ENCODE measurements around the gene PHKA1.
"Not testable (repeated sequence)": the region's sequence is repeated elsewhere in the genome, so short reads cannot be mapped to it uniquely, and the experiment has no call there.

The PHKA1 gene

DNA sequence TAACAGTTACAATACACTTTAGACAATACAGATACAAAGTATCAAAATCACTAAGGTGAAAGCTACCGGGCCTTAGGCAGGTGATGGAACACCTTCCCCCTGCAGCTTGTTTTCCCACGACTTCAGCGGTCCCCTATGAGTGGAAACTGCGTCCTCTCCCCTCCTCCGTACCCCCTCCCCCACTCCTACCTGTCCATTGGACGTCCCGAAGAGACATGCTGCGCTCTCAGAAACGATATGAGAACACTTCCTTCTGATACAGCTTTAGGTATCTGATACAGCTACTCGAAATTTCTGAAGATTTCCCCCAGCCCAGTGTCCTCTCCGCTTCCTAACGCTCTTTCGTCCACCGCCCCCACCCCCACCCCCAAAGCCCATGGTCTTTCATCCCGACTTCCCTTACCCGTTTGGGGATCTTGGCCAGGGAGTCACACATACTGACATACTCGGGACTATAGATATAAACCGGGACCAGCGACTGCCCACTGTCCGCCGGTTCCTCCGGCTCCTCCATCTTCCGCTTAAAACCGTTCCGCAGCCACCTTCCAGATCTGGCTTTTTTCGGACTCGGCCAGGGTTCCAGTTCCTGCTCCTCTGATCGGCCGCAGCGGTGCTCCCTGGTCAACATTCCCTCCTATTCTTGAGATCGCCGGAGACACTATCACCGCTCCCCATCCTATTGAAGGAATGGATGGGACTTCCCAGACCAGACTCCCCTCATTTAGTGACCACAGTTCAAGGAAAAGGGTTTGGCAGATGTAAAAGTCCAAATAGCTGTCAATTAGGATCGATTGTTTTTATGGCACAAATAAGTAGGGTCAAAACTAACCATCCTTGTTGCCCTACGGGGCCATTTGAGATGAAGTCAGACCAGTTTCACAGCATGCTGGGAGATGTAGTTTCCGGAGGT is 141.6 kb downstream of the PHKA1 start, which contains the start of gene HDAC8:
TSS of gene HDAC8 (minus strand) at position 596 of the 910 bp plus-strand sequence. CDS start at position 514, 82 bp downstream.
- DNase-seq (ENCODE audit: low read depth in 2 of 2), result no peak

DNA sequence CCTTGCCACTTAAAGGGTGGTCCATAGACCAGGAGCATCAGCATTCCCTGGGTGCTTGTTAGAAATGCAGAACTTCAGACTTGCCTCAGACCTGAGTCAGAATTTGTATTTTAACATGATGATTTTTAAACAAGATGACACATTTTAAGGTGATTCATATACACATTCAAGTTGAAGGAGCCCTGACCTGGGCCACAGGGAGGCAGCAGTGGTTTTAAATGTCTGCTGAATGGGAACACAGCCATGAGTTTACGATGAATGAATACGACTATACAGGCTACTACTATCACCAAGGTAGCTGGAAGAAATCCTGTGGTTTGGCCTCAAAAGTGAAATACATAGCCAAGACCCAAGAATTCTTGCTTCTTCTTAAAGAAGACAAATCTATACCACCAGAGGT is 144.3 kb downstream of the PHKA1 start:
- no peak for DNase-seq (ENCODE audit: low read depth in 2 of 2)

DNA sequence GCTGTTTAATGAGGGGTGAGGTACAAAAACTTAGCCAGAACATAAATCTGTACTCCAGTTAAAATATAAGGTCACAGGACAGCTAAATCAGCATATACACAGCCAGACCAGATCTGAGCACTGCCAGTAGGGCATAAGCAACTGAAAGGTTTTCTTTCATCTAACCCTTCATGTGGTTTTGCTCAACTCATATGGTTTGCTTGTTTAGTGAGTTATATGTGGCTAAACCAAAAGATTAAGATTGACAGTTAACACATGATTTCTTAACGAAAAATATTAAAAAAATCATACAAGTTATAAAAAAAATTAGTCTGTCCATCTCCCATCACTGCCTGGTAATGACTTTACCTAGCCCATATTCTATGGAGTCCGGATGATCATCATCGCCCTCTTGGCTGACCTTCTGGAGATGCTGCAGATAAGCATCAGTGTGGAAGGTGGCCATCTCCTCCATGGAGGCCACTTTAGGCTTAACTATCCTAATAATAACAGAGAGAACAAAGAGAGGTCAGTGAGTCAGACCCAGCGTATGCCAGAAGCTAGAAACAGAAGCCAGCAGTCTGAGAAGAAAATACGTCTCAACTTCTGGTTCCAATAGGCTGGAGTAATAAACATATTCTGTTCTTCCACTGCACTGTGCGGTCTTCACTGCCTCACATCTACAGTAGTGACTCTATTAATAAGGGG is 145.6 kb downstream of the PHKA1 start:
- no peak for DNase-seq (ENCODE audit: low read depth in 2 of 2)

DNA sequence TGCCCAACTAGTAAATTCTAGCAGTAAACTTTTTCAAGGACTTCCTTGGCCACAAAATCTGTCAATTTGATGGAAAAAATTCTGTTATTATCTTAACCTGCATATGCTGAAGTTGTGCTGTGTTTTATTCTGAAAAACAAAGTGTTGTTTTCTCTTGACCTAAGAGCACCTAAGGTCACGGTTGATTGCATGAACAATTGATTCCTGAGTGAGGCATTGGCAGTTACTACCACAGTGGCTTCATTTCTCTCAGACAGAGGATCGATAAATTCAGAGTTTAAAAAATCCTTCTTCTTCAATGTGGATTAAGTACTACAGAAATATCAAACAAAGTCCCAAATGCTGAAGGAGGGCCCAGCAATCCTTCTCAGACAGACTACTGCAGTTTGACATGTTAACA is 147.7 kb downstream of the PHKA1 start:
- DNase-seq (ENCODE audit: low read depth in 2 of 2), result no peak

DNA sequence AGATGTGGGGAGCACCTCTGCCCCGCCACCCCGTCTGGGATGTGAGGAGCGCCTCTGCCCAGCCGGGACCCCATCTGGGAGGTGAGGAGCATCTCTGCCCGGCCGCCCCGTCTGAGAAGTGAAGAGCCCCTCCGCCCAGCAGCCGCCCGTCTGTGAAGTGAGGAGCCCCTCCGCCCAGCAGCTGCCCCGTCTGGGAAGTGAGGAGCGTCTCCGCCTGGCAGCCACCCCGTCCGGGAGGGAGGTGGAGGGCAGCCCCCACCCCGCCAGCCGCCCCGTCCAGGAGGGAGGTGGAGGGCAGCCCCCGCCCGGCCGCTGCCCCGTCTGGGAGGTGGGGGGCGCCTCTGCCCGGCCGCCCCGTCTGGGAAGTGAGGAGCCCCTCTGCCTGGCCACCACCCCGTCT is 154.5 kb downstream of the PHKA1 start:
- not testable (repeated sequence) for DNase-seq (ENCODE audit: low read depth in 2 of 2)

DNA sequence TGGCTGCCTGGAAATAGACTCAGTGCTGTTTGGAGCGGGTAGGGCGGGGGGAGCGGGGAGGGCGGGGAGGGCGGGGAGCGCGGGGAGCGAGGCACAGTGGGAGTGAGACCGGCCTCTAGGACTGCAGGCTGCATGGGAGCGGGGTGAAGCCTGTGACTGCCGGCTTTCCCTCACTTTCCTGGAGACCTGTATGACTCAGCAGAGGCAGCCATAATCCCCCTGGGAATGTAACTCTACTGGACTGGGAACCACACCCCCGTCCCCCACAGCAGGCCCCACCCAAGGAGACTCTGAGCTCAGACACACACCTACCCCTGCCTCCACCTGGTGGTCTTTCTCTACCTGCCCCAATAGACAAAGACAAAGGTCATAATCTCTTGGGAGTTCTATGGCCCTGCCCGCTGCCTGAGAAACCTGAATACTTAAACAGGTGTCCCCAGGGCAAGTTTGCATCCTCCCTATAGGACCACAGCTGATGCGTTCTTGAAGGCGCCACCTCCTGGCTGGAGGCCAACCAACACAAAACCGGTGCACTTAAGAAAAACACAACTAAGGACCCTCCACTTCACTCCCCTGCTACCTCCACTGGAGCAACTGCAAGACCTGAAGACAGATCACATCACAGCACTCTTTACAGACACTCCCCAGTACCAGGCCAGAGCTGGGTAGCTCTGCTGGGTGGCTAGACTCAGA is 159.5 kb downstream of the PHKA1 start:
- DNase-seq (ENCODE audit: low read depth in 2 of 2), result no peak

DNA sequence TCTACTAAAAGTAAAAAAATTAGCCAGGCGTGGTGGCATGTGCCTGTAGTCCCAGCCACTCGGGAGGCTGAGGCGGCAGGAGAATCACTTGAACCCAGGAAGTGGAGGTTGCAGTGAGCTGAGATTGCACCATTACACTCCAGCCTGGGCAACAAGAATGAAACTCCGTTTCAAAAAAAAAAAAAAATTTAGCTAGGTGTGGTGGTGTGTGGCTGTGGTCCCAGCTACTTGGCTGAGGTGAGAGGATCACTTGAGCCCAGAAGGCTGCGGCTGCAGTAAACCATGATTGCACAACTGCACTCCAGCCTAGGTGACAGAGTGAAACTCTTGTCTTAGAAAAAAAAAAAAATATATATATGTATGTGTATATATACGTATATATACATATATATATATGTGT is 161.7 kb downstream of the PHKA1 start:
- DNase-seq (ENCODE audit: low read depth in 2 of 2), result not testable (repeated sequence)

DNA sequence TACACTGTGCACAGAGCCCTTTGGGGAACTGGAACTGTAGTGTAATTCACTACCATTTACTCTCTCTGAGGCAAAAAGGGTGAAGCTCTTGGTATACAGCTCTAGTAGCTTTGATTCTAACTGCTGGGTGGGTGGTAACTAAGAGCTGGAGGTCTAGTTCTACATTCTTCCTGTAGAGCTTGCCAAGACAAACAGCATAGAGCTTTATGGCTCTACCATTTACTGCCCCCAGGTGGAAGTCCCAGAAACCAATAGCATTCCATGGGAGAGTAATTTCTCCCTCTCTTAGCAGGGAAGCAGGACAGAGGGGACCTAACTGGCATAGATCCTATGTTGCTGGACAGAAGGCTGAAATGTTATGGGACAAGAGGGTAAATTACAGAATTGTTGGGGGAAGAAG is 168.1 kb downstream of the PHKA1 start:
- no peak for DNase-seq (ENCODE audit: low read depth in 2 of 2)

DNA sequence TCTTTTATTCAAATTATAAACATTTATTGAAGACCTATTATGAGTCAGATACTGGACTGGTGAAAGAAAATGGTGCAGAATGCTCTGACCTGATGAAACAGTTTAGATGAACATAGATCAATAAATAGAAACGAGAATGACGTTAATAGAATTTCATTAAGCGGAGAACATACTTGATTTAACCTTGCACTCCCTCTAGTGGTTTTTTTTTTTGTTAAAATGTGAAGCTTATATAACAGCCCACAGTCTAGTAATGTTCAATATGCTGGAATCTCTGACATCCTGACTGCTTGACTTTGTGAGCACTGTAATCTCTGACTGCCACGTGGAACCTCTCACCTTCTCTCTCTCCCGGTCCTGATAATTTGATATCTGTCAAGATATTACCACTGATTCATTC is 173.8 kb downstream of the PHKA1 start:
- no peak for DNase-seq (ENCODE audit: low read depth in 2 of 2)

DNA sequence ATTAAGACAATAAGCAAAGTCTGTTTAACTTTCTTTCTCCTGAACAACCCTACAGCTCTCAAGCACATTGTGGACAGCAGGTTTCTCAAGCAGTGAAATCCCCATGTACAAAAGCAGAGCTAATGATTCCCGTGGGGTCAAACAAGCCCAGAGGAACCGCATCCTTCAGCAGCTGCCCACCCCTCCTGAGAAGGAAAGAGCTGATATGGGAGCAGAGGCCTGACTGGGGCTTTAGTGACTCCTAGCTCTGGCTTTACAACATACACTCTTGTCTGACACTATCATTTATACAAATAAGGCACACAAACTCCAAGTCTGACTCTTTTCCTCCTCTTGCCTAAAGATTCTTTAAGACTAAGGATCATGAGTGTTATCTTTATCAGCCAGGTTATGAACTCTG is 174.3 kb downstream of the PHKA1 start:
- no peak for DNase-seq (ENCODE audit: low read depth in 2 of 2)

DNA sequence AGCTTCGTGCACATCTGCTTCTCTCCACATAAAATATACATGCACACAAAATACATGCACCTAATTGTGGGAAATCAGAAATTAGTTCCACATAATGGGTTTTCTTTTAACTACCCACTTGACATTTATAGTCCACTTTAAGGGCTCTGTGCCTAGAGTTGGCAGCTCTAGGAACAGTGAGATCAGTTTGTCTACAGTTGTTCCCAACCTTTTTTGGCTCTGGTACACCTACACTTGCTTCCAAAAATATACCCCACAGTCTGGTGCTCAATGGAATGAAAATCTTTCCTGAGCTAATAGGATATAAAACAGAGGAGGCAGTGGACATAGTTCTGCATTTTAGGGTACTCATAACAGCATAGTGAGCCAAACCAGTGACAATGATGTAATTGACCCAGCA is 177.6 kb downstream of the PHKA1 start:
- DNase-seq (ENCODE audit: low read depth in 2 of 2), result no peak

DNA sequence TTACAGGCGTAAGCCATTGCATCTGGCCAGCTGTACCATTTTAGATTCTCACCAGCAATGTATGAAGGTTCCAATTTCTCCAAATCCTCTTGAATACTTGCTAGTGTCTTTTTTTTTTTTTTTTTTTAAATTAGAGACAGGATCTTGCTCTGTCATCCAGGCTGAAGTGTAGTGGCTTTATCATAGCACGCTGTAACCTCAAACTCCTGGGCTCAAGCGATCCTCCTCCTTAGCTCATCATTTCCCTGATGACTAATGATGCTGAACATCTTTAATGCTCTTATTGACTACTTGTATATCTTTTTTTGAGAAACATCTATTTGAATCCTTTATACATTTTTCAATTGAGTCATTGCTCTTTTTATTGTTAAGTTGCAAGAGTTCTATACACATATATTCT is 181.7 kb downstream of the PHKA1 start:
- no peak for DNase-seq (ENCODE audit: low read depth in 2 of 2)

Measured in stimulated activated CD8-positive, alpha-beta memory T cell treated with anti-CD3 and anti-CD28 coated beads, Interleukin-15, amount 100 ng/mL, for 4 hours (primary cell).